Fibroblast of pulmonary artery (primary cell): ENCODE data around the gene SAMMSON.

ENCODE experiments used
- DNase-seq: peaks from one replicate; pipeline ENCODE4 v3.0.0-alpha.2; 2010; ENCODE audit warnings: low read depth
- H3K4me3 ChIP-seq: replicated peaks from 2 replicates; pipeline ENCODE4 v1.5.1; 2011; ENCODE audit warnings: low read depth, mild to moderate bottlenecking, control low read depth, low read length, moderate library complexity
- TF ChIP-seq, protein P1 (sequence below): IDR thresholded peaks from 2 replicates; pipeline ENCODE4 v1.5.1; 2011; ENCODE audit warnings: mild to moderate bottlenecking, control low read depth, low read length, inconsistent platforms; ENCODE audit errors: missing control alignments

SAMMSON gene

DNA sequence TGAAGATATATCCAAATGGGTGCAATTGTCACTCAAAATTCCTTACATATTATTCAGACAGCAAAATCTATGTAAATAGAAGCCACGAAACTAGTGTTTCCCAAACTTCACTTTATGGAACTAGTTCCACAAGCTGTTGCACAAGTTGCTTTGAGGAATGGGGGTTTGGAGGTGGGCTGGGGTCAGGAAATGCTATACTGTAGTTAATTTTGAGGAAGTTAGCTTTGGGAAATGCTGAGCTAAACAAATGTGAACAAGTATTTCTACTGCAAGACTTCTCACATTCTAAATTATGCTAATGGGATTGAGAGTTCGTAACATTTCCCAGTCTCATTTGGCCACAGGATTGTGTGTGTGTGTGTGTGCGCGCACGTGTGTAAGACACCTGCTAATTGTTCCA lies 28.7 kb upstream of the SAMMSON start:
- TF ChIP-seq, protein P1, sequence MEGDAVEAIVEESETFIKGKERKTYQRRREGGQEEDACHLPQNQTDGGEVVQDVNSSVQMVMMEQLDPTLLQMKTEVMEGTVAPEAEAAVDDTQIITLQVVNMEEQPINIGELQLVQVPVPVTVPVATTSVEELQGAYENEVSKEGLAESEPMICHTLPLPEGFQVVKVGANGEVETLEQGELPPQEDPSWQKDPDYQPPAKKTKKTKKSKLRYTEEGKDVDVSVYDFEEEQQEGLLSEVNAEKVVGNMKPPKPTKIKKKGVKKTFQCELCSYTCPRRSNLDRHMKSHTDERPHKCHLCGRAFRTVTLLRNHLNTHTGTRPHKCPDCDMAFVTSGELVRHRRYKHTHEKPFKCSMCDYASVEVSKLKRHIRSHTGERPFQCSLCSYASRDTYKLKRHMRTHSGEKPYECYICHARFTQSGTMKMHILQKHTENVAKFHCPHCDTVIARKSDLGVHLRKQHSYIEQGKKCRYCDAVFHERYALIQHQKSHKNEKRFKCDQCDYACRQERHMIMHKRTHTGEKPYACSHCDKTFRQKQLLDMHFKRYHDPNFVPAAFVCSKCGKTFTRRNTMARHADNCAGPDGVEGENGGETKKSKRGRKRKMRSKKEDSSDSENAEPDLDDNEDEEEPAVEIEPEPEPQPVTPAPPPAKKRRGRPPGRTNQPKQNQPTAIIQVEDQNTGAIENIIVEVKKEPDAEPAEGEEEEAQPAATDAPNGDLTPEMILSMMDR, result no peak
- DNase-seq, result no peak
- no peak overlapping the region for H3K4me3 ChIP-seq

DNA sequence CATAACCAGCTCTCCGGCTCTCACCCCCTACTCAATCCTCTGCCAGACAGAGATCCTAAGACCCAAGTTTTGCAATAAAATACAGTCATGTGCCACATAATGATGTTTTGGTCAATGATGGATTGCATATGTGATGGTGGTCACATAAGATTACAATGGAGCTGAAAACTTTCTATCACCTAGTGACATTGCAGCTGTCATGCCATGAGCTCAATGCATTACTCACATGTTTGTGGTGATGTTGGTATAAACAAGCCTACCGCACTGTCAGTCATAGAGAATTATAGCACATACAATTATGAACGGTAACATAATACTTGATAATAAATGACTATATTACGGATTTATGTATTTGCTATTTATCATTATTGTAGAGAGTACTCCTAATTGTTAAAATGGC lies 26.9 kb upstream of the SAMMSON start:
- no peak overlapping the region for H3K4me3 ChIP-seq
- no peak for DNase-seq
- TF ChIP-seq, protein P1, result no peak

DNA sequence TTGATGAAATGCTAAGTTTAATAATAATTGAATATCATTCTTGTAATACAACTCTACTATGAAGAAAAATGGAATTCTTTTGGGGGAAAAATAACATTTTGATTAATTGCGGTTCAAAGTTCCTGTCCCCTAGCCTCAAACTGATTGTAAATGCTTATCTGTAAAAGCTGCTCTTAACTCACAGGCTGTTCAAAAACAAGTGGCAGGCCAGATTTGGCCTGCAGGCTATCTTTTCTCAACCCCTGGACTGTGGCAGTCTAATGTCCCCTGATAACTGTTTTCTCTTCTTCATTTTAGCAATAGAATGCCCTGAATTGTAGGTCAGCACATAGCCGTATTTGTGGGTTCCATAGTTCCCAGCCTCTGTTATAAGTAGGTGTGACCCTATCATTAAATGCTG lies 23.5 kb upstream of the SAMMSON start:
- TF ChIP-seq, protein P1, result no peak

DNA sequence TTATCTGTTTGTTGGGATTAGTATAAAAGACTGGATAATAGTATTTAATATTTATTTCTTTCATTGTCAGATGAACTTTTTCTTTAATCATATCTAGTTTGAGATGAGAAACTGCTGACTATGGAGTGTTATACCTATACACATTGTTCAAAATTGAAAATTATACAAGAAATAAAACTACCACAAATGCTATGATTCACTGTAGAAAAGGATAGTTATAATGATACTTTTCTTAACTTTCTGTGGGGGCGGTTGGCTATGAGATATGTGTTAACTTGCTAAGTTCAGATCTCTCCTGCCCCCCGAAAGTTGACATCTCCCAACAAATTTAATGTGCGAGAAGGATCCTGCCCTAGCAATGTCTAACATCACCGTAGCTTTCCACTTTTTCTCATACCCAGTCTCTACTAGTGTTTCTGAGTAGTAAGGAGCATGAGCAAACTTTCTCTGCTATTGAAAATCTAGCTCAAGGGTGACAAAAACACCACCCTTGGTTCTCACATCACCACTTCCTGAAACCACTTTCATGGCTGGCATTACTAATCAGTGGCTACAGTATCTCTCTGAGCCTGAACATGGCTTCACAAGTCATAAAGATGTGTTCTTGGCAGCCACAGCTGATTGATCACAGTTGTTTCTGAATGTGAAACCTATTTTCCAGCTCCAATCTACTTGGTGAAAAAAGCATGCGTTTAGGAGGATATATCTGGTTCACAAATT lies 15.8 kb upstream of the SAMMSON start:
- H3K4me3 ChIP-seq, result no peak overlapping the region
- TF ChIP-seq, protein P1, result no peak
- DNase-seq, result no peak

More for the DNA sequence above, 23.5 kb upstream of the SAMMSON start:
- H3K4me3 ChIP-seq, result no peak overlapping the region
- DNase-seq, result no peak

DNA sequence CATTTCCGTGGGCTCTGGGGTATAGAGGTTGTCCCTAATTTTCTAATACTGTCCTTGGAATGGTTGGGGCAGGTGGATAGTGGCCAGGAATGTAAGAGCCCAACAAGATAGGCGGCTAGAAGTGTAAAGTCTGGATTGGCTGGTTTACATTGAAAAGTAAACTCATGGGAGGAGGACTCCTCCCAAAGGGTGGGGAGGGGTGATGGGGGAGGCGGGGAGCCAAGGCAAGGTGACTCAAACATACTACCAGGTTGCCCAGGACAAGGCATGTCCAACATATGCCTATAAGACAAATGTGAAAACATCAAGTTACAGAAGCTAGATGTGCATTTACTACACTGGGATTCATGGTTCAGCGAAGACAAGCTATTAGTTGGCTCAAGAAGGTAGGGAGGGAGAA lies 14.3 kb upstream of the SAMMSON start:
- no peak for DNase-seq
- TF ChIP-seq, protein P1, result no peak
- no peak overlapping the region for H3K4me3 ChIP-seq

DNA sequence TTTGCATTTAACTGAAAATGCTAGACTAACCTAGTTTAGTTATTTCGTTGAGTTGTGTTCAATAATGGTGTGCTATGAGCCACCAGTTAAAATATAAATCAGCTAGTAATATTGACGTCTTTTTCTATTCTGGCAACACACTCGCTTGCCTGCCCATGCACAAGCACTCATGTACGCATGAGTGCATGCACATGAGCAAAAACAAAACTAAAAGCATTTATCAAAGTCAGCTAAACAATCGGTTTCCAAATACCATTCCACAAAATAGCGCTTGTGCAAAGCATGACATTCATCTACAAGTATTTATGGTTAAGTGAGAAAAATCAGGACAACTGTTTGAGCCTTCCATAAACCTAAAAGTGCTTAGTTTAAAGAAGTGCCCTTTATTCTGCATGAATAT lies 13.1 kb upstream of the SAMMSON start:
- H3K4me3 ChIP-seq, result no peak overlapping the region
- TF ChIP-seq, protein P1, result no peak
- DNase-seq, result no peak

DNA sequence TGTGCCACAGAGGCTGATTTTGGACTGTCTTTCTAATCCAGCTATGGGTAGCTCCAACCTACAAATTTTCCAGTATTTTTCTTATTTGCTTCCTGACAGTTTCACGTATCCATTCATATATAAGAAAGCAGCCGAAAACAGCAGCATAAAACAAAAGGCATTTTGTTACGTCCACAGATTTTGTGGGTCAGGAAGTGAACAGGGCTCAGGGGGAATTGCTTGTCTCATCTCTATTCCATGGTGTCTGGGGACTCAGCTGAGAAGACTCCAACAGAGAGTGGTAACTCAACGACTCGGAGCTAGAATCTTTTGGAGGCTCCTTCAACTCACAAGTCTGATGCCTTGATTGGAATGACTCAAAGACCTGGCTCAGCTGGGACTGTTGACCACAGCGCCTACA lies 11.7 kb upstream of the SAMMSON start:
- no peak for DNase-seq
- no peak overlapping the region for H3K4me3 ChIP-seq
- TF ChIP-seq, protein P1, result no peak
